Esophagus squamous epithelium (tissue), 4 donors: ENCODE results near the gene AVEN.

Experiments
- CTCF ChIP-seq, 6 experiments: fragments of 450-650 bp in 4 of 6; fragments of 200-600 bp in 2 of 6; sonication (generic) in 2 of 6; IDR thresholded peaks; one replicate each; pipeline ENCODE4 v1.5.1; 2016 to 2019; ENCODE audit warnings: antibody characterized with exemption in 6 of 6, mild to moderate bottlenecking in 4 of 6, moderate library complexity in 4 of 6
- POLR2A ChIP-seq, 4 donors: fragments of 450-650 bp; IDR thresholded peaks; one replicate each; pipeline ENCODE4 v1.6.1; 2017; ENCODE audit warnings: antibody characterized with exemption in 4 of 4, mild to moderate bottlenecking in 4 of 4, moderate library complexity in 3 of 4

GRCh38 chr15:33980159-33980558 lies 58.8 kb downstream of the AVEN start:
- TF ChIP-seq CTCF (IDR thresholded peaks at IDR 0.05) (no peak), POLR2A (IDR thresholded peaks at IDR 0.05) (no peak)
